B cell (primary cell): ENCODE measurements around the gene C1orf74. TPM values are rescaled to one million over a fixed set of nuclear protein-coding genes. Genes with fewer than 3 reads are reported as not detected.

Experiments used
- ATAC-seq: fragments of 200-7000 bp; cut with Tn5 transposase; one replicate; pipeline ENCODE4 v1.10.0; 2021; ENCODE audit warnings: low read depth, mild to moderate bottlenecking, moderate number of reproducible peaks, moderate library complexity
- CTCF ChIA-PET: fragments of 350-600 bp; sonication (Branson Sonifier 250); formaldehyde crosslinking; loops from one replicate; lab custom pipeline; 2021; ENCODE audit warnings: antibody characterized with exemption, inconsistent platforms; lab: Charles Lee
- POLR2A ChIA-PET: fragments of 350-600 bp; sonication (Branson Sonifier 250); formaldehyde crosslinking; loops from one replicate; lab custom pipeline; 2021; ENCODE audit warnings: antibody characterized with exemption; lab: Charles Lee
- DNase-seq: peaks from one replicate; pipeline ENCODE4 v3.0.0; 2013
- H2AFZ ChIP-seq: 2 replicates; pipeline ENCODE4 v1.6.1; 2012; ENCODE audit warnings: mild to moderate bottlenecking, low read depth, low read length; ENCODE audit not compliant: insufficient read depth, poor library complexity, severe bottlenecking
- H3K27ac ChIP-seq, 2 donors: 1 replicate in 1 of 2; 2 replicates in 1 of 2; pipeline ENCODE4 v1.5.1; 2012 to 2013; ENCODE audit warnings: low read length in 2 of 2, mild to moderate bottlenecking in 2 of 2, moderate library complexity in 1 of 2
- H3K27me3 ChIP-seq, 4 experiments: fragments of 200-600 bp in 1 of 4; sonication (generic) in 1 of 4; replicated peaks in 1 of 4; 1 replicate in 2 of 4; 2 replicates in 2 of 4; pipeline versions ENCODE4 v1.6.1 to v1.7.0; 2013 to 2016; ENCODE audit warnings: low read length in 3 of 4, mild to moderate bottlenecking in 2 of 4, mixed read lengths in 1 of 4, moderate library complexity in 1 of 4; ENCODE audit not compliant: insufficient read depth in 4 of 4, control insufficient read depth in 3 of 4; ENCODE audit errors: control extremely low read depth in 1 of 4
- H3K36me3 ChIP-seq, 2 experiments: replicated peaks in 1 of 2; 1 replicate in 1 of 2; 2 replicates in 1 of 2; pipeline versions ENCODE4 v1.6.1 to v1.7.1; 2013; ENCODE audit warnings: low read length in 1 of 2; ENCODE audit not compliant: insufficient read depth in 2 of 2, control insufficient read depth in 1 of 2; ENCODE audit errors: control extremely low read depth in 1 of 2, extremely low read depth in 1 of 2
- H3K4me1 ChIP-seq, 2 donors: fragments of 200-600 bp in 1 of 2; sonication (generic) in 1 of 2; 1 replicate in 1 of 2; 2 replicates in 1 of 2; pipeline versions ENCODE4 v1.5.1 to v1.6.1; 2013 to 2017; ENCODE audit warnings: low read length in 2 of 2; ENCODE audit not compliant: control insufficient read depth in 2 of 2, insufficient read depth in 2 of 2
- H3K4me2 ChIP-seq: replicated peaks from 2 replicates; pipeline ENCODE3; 2012; ENCODE audit warnings: mild to moderate bottlenecking, low read depth, low read length; ENCODE audit not compliant: poor library complexity, severe bottlenecking
- H3K4me3 ChIP-seq, 5 experiments: fragments of 200-600 bp in 1 of 5; sonication (generic) in 1 of 5; 1 replicate in 3 of 5; 2 replicates in 2 of 5; pipeline versions ENCODE4 v1.5.1 to v1.7.0; 2011 to 2016; ENCODE audit warnings: low read length in 4 of 5, mild to moderate bottlenecking in 4 of 5, low read depth in 2 of 5, control low read depth in 1 of 5, moderate library complexity in 1 of 5; ENCODE audit not compliant: insufficient read depth in 1 of 5; ENCODE audit errors: control extremely low read depth in 1 of 5, extremely low read depth in 1 of 5
- H3K79me2 ChIP-seq: fragments of 200-600 bp; sonication (generic); one replicate; pipeline ENCODE4 v1.6.0; 2016; ENCODE audit warnings: low read length; ENCODE audit not compliant: control insufficient read depth, insufficient read depth
- H3K9ac ChIP-seq: fragments of 200-600 bp; sonication (generic); 2 replicates; pipeline ENCODE4 v1.6.1; 2017; ENCODE audit warnings: mild to moderate bottlenecking, low read length, moderate library complexity
- H3K9me3 ChIP-seq, 3 donors: one replicate each; pipeline versions ENCODE4 v1.6.1 to v1.7.1; 2013; ENCODE audit warnings: low read length in 2 of 3; ENCODE audit not compliant: control insufficient read depth in 2 of 3, insufficient read depth in 1 of 3; ENCODE audit errors: control extremely low read depth in 1 of 3
- H4K20me1 ChIP-seq: 2 replicates; pipeline ENCODE4 v1.6.0; 2012; ENCODE audit warnings: mild to moderate bottlenecking, low read length; ENCODE audit not compliant: insufficient read depth, control insufficient read depth, poor library complexity, severe bottlenecking
- H3K27ac Mint-ChIP-seq: one replicate; pipeline ENCODE4 v1.8.0; 2021; ENCODE audit warnings: mixed read lengths
- H3K27me3 Mint-ChIP-seq: one replicate; pipeline ENCODE4 v1.8.0; 2021; ENCODE audit warnings: mixed read lengths
- H3K4me1 Mint-ChIP-seq: one replicate; pipeline ENCODE4 v1.8.0; 2021; ENCODE audit warnings: mixed read lengths
- H3K4me3 Mint-ChIP-seq: one replicate; pipeline ENCODE4 v1.8.0; 2021; ENCODE audit warnings: mixed read lengths
- H3K9me3 Mint-ChIP-seq: one replicate; pipeline ENCODE4 v1.8.0; 2022; ENCODE audit warnings: mixed read lengths; ENCODE audit not compliant: insufficient read depth
- EZH2 ChIP-seq: IDR thresholded peaks from 2 replicates; pipeline ENCODE4 v1.6.1; 2012; ENCODE audit warnings: borderline replicate concordance, low read depth, mild to moderate bottlenecking, moderate library complexity, low read length; ENCODE audit not compliant: insufficient read depth, poor library complexity, severe bottlenecking
- WGBS: methylation state at CpG from one replicate; pipeline ENCODE4 v1.1.5; 2013; ENCODE audit warnings: missing lambda C conversion rate; ENCODE audit not compliant: insufficient coverage; 5-methylcytosine and 5-hydroxymethylcytosine counted together
- intact Hi-C: fragments of 100-400 bp; cut with micrococcal nuclease; formaldehyde crosslinking; loops from one replicate; pipeline ENCODE4 v1.10.0; 2022
- polyA plus RNA-seq: library from polyadenylated mRNA; depleted of rRNA; stranded (reverse); fragments of >200 nt; gene quantifications from 2 replicates; pipeline ENCODE4 v1.2.3, GENCODE V29; 2012
- total RNA-seq, 2 donors: library from RNA; stranded (reverse); fragments of 120-200 nt in 1 of 2; gene quantifications; 1 replicate in 1 of 2; 2 replicates in 1 of 2; pipeline versions ENCODE4 v1.2.3 to v1.2.4, GENCODE V29; 2013 to 2022
- TF ChIP-seq, protein P1 (sequence below): fragments of 200-600 bp; IDR thresholded peaks from one replicate; pipeline ENCODE4 v1.8.0; 2022; ENCODE audit warnings: antibody characterized with exemption, mild to moderate bottlenecking

Gene C1orf74
- total and polyA plus RNA-seq, 2 donors (not counting 1 experiment from before 2014, with no cell fraction given) = 0.49 to 3.4 TPM

DNA sequence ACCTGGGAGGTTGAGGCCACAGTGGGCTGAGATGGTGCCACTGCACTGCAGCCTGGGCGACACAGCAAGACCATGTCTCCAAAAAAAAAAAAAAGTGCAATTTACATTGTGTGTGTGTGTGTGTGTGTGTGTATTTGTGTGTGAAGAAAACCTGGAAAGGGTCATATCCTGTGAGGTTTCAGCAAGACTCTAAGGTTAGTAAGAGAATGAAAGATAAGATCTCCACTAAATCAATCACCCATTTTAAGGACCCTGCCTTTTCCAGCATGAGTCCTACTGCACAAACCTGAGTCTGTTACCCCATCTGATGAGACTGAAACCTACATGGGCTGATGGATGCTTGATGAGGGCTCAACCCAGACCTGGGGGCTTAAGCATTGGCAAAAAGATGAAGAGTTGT, 4.9 kb upstream of the C1orf74 start:
- Histone ChIP-seq H2AFZ (no peak overlapping the region), H3K4me1 (peaks cover 7 to 9% of the 10 kb centered on the region in 2 donors), H3K27ac (no peak overlapping the region), H3K4me3 (no peak overlapping the region), H3K9me3 (peaks cover 0 to 3% (median 0%) of the 10 kb centered on the region in 3 donors), H3K9ac (no peak overlapping the region), H3K27me3 (peaks cover 0 to 27% (median 18%) of the 10 kb centered on the region in 4 experiments), H3K36me3 (no peaks in the 10 kb centered on the region), H3K4me2 (no peak overlapping the region), H4K20me1 (no peaks in the 10 kb centered on the region), H3K79me2 (no peaks in the 10 kb centered on the region)
- no CpG with 5 or more reads among the region's 1 CpG for whole genome bisulfite sequencing
- no peak for TF ChIP-seq EZH2
- TF ChIP-seq, protein P1, sequence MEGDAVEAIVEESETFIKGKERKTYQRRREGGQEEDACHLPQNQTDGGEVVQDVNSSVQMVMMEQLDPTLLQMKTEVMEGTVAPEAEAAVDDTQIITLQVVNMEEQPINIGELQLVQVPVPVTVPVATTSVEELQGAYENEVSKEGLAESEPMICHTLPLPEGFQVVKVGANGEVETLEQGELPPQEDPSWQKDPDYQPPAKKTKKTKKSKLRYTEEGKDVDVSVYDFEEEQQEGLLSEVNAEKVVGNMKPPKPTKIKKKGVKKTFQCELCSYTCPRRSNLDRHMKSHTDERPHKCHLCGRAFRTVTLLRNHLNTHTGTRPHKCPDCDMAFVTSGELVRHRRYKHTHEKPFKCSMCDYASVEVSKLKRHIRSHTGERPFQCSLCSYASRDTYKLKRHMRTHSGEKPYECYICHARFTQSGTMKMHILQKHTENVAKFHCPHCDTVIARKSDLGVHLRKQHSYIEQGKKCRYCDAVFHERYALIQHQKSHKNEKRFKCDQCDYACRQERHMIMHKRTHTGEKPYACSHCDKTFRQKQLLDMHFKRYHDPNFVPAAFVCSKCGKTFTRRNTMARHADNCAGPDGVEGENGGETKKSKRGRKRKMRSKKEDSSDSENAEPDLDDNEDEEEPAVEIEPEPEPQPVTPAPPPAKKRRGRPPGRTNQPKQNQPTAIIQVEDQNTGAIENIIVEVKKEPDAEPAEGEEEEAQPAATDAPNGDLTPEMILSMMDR = no peak
- CTCF ChIA-PET = no interaction called here
- DNase-seq = no peak
- Mint-ChIP-seq H3K4me1 (peaks cover 10% of the 10 kb centered on the region), H3K27ac (no peak overlapping the region), H3K27me3 (peaks cover 38% of the 10 kb centered on the region), H3K9me3 (peaks cover 2% of the 10 kb centered on the region), H3K4me3 (no peak overlapping the region)
- ATAC-seq = no peak
- POLR2A ChIA-PET = no interaction called here
- intact Hi-C loops = no loop called here

DNA sequence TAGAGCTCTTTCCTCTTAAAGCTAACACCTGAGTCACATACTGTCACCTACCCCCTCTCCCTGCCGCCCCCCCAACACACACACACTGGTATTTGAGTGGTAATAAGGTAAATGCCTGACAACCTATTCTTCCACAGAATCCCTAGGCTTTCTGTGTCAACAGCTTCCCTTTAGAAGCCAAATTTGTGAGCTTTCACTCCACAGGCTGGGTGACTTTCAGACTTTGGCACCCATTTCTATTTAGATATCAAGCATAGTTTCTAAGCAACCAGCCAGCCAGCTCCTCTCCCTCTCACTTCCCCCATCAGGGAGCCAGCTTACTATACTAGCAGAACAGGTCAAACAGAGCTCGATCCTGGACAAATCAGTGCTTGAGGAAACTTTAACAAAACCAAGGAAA, 3.2 kb upstream of the C1orf74 start:
- Histone ChIP-seq H2AFZ (no peak overlapping the region), H3K9me3 (peaks cover 0 to 3% (median 0%) of the 10 kb centered on the region in 3 donors), H3K4me2 (no peak overlapping the region), H3K79me2 (peaks cover 4% of the 10 kb centered on the region), H3K4me3 (no peak overlapping the region), H3K27me3 (peaks cover 0 to 20% (median 8%) of the 10 kb centered on the region in 4 experiments), H3K9ac (no peak overlapping the region), H3K36me3 (peaks cover 0 to 6% of the 10 kb centered on the region in 2 experiments), H3K4me1 (peaks cover 14 to 20% of the 10 kb centered on the region in 2 donors), H4K20me1 (no peaks in the 10 kb centered on the region), H3K27ac (no peak overlapping the region)
- ChIA-PET CTCF (interaction anchor here (0.7 to 5.0 kb wide), 6 partner anchors 15 to 40 kb away, joined by 3 to 31 read pairs (median 6); partner anchors contain the start of gene UTP25), POLR2A (no interaction called here)
- TF ChIP-seq EZH2 = no peak
- TF ChIP-seq, protein P1 = no peak
- WGBS = 67% methylated on average over 1 of the region's 2 CpGs
- Mint-ChIP-seq H3K4me1 (peaks cover 22% of the 10 kb centered on the region), H3K4me3 (no peak overlapping the region), H3K9me3 (peaks cover 2% of the 10 kb centered on the region), H3K27ac (no peak overlapping the region), H3K27me3 (peaks cover 24% of the 10 kb centered on the region)
- intact Hi-C loops = no loop called here
- no peak for ATAC-seq
- no peak for DNase-seq
